AG04450 (cell line): ENCODE results near the gene TAF3. TPM values are rescaled to one million over a fixed set of nuclear protein-coding genes. Genes with fewer than 3 reads are reported as not detected.

Experiments used
- CTCF ChIA-PET: fragments of 300-600, 350-600 bp; formaldehyde crosslinking; extraction: SDS; loops from one replicate; lab custom pipeline; 2022; ENCODE audit warnings: antibody characterized with exemption, inconsistent platforms; lab: Charles Lee
- POLR2A ChIA-PET: fragments of 350-600 bp; formaldehyde crosslinking; extraction: SDS; loops from one replicate; lab custom pipeline; 2021; ENCODE audit warnings: antibody characterized with exemption, inconsistent platforms; lab: Yijun Ruan, JAX
- DNase-seq: peaks from one replicate; pipeline ENCODE4 v3.0.0-alpha.2; 2011; ENCODE audit warnings: low read depth, low spot score
- H3K27ac ChIP-seq: one replicate; pipeline ENCODE4 v1.5.1; 2012; ENCODE audit warnings: low read depth, low read length, control low read depth
- H3K27me3 ChIP-seq: one replicate; pipeline ENCODE4 v1.6.0; 2012; ENCODE audit warnings: low read length; ENCODE audit not compliant: control insufficient read depth, insufficient read depth
- H3K4me3 ChIP-seq: 2 replicates; pipeline ENCODE4 v1.5.1; 2011; ENCODE audit warnings: mild to moderate bottlenecking, low read depth, low read length, control low read depth
- H3K9me3 ChIP-seq: 2 replicates; pipeline ENCODE4 v1.5.1; 2012; ENCODE audit warnings: low read length; ENCODE audit not compliant: control insufficient read depth, insufficient read depth
- polyA plus RNA-seq: library from polyadenylated mRNA; depleted of rRNA; stranded (reverse); fragments of >200 nt; gene quantifications from 2 replicates; pipeline ENCODE4 v1.2.3, GENCODE V29; 2011
- TF ChIP-seq, protein P1 (sequence below): IDR thresholded peaks from 2 replicates; pipeline ENCODE4 v1.5.1; 2011; ENCODE audit warnings: low read depth, low read length, control low read depth, inconsistent platforms

TAF3 gene
- polyA plus RNA-seq, 1 experiment, result 3.1 TPM

- CTCF ChIA-PET, result no interaction called here
- Histone ChIP-seq H3K4me3 (no peak overlapping the region), H3K27me3 (no peaks in the 10 kb centered on the region), H3K9me3 (no peaks in the 10 kb centered on the region), H3K27ac (no peak overlapping the region)
- DNase-seq, result no peak
- TF ChIP-seq, protein P1, sequence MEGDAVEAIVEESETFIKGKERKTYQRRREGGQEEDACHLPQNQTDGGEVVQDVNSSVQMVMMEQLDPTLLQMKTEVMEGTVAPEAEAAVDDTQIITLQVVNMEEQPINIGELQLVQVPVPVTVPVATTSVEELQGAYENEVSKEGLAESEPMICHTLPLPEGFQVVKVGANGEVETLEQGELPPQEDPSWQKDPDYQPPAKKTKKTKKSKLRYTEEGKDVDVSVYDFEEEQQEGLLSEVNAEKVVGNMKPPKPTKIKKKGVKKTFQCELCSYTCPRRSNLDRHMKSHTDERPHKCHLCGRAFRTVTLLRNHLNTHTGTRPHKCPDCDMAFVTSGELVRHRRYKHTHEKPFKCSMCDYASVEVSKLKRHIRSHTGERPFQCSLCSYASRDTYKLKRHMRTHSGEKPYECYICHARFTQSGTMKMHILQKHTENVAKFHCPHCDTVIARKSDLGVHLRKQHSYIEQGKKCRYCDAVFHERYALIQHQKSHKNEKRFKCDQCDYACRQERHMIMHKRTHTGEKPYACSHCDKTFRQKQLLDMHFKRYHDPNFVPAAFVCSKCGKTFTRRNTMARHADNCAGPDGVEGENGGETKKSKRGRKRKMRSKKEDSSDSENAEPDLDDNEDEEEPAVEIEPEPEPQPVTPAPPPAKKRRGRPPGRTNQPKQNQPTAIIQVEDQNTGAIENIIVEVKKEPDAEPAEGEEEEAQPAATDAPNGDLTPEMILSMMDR, result no peak
- POLR2A ChIA-PET, result no interaction called here
Observed at GRCh38 chr10:7802606-7803005, 15.7 kb upstream of the TAF3 start.

GRCh38 chr10:7804216-7804615 lies 14.1 kb upstream of the TAF3 start:
- no peaks in the 10 kb centered on the region for H3K9me3 ChIP-seq
- TF ChIP-seq, protein P1, result no peak
- CTCF ChIA-PET, result no interaction called here
- H3K27me3 ChIP-seq, result no peaks in the 10 kb centered on the region
- H3K27ac ChIP-seq, result no peak overlapping the region
- POLR2A ChIA-PET, result no interaction called here
- H3K4me3 ChIP-seq, result no peak overlapping the region
- no peak for DNase-seq

DNA sequence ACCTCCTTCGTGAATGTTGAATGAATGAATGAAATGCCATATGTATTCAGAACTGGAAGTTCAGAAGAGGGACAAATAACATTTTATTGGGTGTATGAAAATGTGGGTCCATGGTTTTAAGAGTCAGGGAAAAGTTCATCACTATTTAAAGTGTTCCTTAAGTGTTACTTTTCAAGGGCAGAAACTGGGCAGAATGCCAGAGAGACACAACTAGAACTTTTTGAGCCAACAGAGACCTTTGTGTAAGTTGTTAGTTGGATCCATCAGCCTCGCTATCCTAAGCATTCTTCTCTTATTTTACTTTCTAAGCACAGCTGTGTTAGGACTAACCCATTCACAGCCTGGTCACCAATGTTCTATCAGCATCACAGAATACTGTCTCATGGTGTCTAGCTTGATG lies 13.6 kb upstream of the TAF3 start:
- H3K27ac ChIP-seq, result no peak overlapping the region
- DNase-seq, result no peak
- no peak overlapping the region for H3K4me3 ChIP-seq
- TF ChIP-seq, protein P1, result no peak
- H3K27me3 ChIP-seq, result no peaks in the 10 kb centered on the region
- CTCF ChIA-PET, result no interaction called here
- POLR2A ChIA-PET, result no interaction called here
- H3K9me3 ChIP-seq, result no peaks in the 10 kb centered on the region

GRCh38 chr10:7808686-7809267 lies 9.5 kb upstream of the TAF3 start:
- Histone ChIP-seq H3K27me3 (peaks cover 2% of the 10 kb centered on the region), H3K27ac (no peak overlapping the region), H3K4me3 (no peak overlapping the region), H3K9me3 (no peaks in the 10 kb centered on the region)
- no peak for DNase-seq
- ChIA-PET POLR2A (interaction anchor here (0.8 to 2.4 kb wide), 2 partner anchors 21 to 1719 kb away, joined by 3 to 9 read pairs; partner anchors contain the start of genes ATP5F1C and KIN), CTCF (interaction anchor here (1.0 to 1.3 kb wide), 3 partner anchors 111 to 283 kb away, joined by 3 to 7 read pairs (median 3); no protein-coding TSS in a partner anchor)
- TF ChIP-seq, protein P1, result no peak

DNA sequence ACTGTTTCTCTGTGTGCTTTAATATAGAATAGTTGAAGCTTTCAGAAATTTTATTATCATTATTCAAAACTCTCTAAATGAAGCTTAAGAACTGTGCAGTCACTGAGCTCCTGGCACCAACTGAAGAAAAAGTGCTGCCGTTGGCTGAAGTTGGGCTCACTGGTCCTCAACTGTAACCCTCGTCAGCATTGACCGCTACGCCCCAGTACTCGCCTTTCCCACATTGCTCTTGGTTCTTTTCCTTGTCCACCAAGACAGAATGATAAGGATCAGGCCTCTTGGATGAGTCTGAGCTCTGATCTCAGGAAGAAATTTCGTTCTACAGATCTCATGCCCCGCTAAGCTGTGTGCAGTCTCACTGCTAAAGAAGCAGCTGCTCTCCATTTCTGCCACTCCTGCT lies 7.9 kb upstream of the TAF3 start:
- H3K4me3 ChIP-seq, result no peak overlapping the region
- ChIA-PET CTCF (no interaction called here), POLR2A (no interaction called here)
- TF ChIP-seq, protein P1, result no peak
- DNase-seq, result no peak
- no peak overlapping the region for H3K27ac ChIP-seq
- peaks cover 2% of the 10 kb centered on the region for H3K27me3 ChIP-seq
- no peaks in the 10 kb centered on the region for H3K9me3 ChIP-seq
